Activated CD8-positive, alpha-beta memory T cell treated with anti-CD3 and anti-CD28 coated beads, Interleukin-2, amount 50 U/mL, for 24 hours (primary cell): ENCODE results near the gene MASP1.

ENCODE experiments used
- DNase-seq: peaks from one replicate; pipeline ENCODE4 v3.0.0-alpha.2; 2020; ENCODE audit errors: extremely low read depth

The MASP1 gene

GRCh38 chr3:187293516-187294430, 2.2 kb upstream of the MASP1 start:
- no peak for DNase-seq

GRCh38 chr3:187292631-187293515, 1.3 kb upstream of the MASP1 start:
- DNase-seq: no peak

- no peak for DNase-seq
These were observed 644 bp upstream of the MASP1 start for GRCh38 chr3:187292181-187292580.

- no peak for DNase-seq
These were observed 481 bp downstream of the MASP1 start for GRCh38 chr3:187291001-187291511.

DNA sequence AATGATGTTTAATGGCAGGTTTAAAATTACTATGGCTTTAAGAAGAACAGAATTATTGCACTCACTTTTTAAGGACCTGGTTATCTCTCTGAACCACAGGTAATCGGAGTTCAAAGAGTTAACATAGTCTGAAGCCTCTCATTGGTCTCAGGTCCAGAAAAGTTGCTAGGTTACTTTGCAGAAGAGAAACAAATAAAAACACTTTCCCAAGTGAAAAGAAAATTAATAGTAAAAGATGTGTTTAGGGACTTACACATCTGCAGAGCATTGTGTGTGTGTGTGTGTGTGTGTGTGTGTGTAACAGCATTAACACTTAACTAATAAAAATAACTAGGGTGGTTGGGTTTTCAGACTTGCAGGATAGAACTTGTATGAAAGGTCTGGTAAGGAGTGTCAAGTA, 1.0 kb downstream of the MASP1 start:
- DNase-seq: no peak

- DNase-seq: no peak
These were observed 2.5 kb downstream of the MASP1 start for GRCh38 chr3:187288855-187289605.

- no peak for DNase-seq
These were observed 3.2 kb downstream of the MASP1 start for GRCh38 chr3:187288131-187288854.

GRCh38 chr3:187287256-187287655, 4.3 kb downstream of the MASP1 start:
- no peak for DNase-seq

GRCh38 chr3:187286467-187287059, 5.0 kb downstream of the MASP1 start:
- DNase-seq: no peak

DNA sequence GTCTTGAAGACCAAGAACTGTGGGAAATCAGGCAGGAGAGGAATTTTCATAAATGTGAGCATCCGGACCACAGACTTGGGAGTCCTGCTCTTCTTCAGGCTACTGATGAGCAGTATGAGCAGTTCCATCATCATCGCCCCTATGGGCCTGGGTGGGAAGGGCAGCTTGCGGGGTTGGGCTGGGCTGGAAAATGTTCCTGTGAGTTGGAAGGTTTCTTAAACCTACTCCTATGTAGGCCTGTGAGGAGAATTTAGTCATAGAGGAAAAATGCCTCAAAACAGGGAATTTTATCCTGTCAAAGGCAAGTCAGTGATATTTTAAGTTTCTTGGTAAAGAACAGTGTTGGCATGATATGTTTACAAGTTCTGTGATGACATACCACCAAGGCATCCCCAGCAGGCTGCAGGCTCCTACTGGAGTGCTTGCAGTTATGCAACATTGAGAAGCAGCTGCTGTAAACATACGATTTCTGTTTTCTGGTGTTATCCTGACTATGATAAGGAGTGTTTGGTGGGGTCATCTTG, 10.3 kb downstream of the MASP1 start:
- DNase-seq: no peak

GRCh38 chr3:187280644-187281043, 10.9 kb downstream of the MASP1 start:
- no peak for DNase-seq

GRCh38 chr3:187277129-187277462, 14.4 kb downstream of the MASP1 start:
- DNase-seq: no peak

DNA sequence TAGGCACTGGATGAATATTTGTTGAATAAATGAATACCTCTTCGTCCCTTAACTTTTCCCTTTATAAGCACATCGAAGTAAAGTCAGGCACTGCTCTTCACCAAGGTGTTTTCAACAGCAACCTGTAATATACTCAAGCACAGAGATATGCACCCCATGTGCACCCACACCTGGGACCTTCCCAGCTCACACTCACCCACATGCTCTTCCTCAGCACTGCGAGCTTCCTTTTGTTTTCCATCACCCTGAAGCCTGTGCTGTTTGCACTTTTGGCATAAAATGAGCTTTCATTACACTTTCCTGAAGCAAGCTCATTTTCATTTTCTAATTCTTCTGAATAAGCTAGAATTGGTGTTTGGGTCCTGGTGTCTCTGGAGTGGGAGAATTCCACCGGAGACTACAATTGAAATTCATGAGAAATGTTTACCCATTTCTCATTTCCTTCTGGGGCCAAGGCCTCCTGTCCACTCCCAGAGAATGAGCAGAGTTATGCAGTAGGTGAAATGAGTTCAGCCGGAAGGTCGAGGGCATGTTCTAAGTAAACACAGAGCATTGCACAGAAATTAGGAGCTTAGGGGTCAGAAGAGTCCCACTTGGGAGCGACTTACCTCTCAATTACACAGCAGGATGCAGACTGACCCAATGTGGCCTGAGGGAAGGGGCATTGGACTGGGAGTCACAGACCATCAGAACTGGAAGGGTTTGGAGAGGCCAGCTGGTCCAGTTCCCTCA, 15.0 kb downstream of the MASP1 start:
- no peak for DNase-seq

GRCh38 chr3:187274977-187275338, 16.6 kb downstream of the MASP1 start:
- no peak for DNase-seq

- DNase-seq: no peak
These were observed 17.1 kb downstream of the MASP1 start for GRCh38 chr3:187274315-187274976.

- no peak for DNase-seq
These were observed 20.0 kb downstream of the MASP1 start for GRCh38 chr3:187271582-187271981.

GRCh38 chr3:187269486-187269885, 22.1 kb downstream of the MASP1 start:
- DNase-seq: no peak

GRCh38 chr3:187267306-187267705, 24.2 kb downstream of the MASP1 start:
- no peak for DNase-seq

GRCh38 chr3:187266691-187267090, 24.8 kb downstream of the MASP1 start:
- DNase-seq: no peak
